HG03095 (cell line): ENCODE data around the gene PUM1.
"Not testable (repeated sequence)": the region's sequence is repeated elsewhere in the genome, so short reads cannot be mapped to it uniquely, and the experiment has no call there.

Experiments
- ATAC-seq: cut with Tn5 transposase; IDR thresholded peaks from one replicate; pipeline ENCODE4 v1.9.1; 2021; ENCODE audit warnings: moderate library complexity; ENCODE audit not compliant: unreplicated experiment

PUM1 gene

DNA sequence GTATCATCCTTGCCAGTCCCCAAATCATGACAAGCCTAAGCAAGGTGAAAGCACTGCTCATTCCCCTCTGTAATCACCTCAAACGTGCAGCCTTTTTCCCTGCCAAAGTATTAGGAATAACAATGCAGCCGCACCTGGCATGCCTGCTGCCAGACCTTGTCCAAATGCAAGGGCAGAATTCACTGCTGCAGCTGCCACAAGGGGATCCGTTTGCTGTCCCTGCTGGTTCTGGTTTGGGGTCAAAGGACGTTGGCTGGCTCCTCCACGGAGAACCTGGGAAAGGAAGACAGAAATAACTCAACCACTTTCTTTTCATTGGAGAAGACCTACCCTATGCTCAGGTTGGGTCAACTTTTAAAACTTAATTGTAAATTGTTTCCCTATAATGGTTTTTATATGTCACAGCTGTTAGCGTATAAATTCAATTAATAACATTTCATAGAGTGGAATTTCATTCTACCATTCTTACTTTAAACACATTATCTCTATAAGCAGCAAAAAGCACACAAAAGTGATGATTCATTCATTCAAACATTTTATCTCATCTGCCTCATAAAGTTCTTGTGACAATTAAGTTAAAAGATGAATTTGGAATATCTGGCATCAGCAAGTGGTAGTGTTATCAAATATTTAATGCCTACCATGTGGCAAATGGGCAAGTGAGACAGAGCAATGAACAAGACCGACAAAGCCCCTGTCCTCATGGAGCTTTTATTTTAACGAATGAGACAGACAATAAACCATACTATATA is 97.1 kb downstream of the PUM1 start:
- no peak for ATAC-seq

- no peak for ATAC-seq
Measured at GRCh38 chr1:30966690-30967369, 98.7 kb downstream of the PUM1 start.

DNA sequence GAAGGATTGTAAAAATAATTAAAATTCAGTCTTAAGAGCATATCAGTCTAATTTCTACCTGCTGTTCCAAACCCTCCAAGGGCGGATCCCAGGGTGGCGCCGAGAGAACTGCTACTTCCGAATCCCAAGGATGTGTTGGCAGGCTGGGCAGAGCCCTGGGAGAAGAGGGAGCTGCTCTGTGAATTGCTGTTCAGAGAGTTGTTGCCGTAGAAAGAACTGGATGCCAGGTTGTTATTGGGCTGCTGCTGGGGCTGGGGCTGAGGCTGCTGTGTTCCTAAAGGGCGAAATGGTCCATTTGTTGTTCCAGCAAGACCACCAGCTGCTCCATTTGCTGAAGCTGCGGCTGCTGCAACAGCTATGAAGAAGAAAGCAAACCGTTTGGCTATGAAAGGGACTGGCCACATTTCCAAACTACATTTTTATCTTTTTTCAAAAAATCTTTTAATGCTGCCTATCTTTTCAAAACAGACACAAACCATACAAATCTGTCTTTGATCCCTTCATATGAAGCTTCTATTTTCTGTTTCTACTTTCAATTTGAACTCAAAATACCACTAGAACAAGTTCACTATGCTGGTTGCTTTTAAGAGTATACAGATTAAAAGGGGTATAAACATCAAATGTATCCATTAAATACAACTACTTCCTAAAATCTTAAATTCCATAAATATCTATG is 99.5 kb downstream of the PUM1 start:
- ATAC-seq = no peak

- no peak for ATAC-seq
Measured at GRCh38 chr1:30964706-30965105, 100.8 kb downstream of the PUM1 start.

- ATAC-seq = no peak
Measured at GRCh38 chr1:30962609-30963508, 102.7 kb downstream of the PUM1 start.

DNA sequence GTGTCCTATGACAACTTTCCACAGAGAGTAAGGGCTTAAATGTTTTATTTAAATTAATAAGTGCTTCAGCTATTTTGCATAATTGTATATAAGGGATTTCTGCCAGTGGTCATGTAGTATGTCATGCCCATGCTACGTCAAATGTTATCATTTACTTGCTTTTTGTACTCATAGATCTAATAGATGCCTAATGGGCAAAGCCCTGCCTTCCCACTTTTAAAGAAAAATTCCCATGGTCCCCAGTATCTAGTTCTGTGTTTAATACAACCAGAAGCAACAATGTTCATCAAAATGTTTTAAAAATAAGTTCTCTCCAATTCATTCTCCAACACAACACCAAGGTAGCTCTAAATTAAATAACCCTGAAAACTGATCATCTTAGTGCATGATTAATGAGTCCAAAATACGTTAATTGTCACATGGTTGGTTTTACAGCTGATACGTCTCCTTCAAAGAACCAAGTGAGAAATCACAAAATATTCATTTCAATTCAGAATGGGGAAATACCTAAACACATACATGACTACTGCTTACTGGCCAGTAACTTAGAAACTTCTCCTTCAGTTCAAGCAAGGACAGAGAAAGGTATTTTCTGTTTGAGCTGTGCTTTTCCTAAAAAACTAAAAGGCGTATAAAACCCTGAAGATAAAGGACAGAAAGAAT is 107.8 kb downstream of the PUM1 start:
- ATAC-seq = no peak

DNA sequence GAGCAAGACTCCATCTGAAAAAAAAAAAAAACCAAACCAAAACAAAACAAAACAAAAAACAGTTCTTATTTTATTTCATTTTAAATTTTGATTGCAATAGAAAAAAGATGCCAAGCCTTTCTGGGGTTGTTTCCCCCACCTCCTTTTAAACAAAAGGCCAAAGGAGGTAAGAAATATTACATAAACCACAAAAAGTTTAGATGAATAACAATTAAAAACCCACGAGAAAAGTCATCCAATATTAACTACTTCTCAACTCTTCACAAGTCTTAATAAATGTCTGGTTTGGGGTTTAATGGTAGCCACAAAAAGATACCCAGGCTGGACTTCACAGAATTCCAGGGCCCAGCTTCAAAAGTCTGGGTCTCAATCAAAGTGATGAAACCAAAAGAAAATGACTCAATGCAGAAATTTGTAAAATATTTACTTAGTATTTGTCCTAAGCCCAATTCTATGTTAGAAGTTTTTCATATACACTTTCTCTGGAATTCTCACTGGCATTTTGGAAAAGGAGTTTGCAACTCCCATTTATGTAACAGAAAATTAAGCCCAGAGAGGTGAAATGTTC is 110.0 kb downstream of the PUM1 start:
- no peak for ATAC-seq

DNA sequence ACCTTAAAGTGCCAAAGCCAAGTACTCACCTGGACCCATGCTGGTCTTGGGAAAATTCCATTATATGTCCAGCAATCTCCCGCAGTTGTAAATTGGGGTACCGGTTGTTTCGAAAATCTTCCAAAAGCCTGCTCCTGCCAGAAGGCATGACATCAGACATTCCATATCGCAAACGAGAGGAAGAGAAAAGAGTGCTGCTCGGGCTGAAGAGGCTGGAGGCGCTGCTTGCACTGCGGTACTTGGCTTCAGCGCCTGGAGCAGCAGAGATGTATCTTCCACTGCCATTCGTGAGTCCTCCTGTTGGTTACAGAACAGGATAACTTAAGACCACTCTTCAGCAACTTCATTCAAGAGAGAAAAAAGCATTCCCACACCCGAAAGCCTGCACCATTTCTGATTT is 111.8 kb downstream of the PUM1 start:
- no peak for ATAC-seq

- no peak for ATAC-seq
Measured at GRCh38 chr1:30952098-30952497, 113.4 kb downstream of the PUM1 start.

GRCh38 chr1:30950700-30951099 is 114.8 kb downstream of the PUM1 start:
- no peak for ATAC-seq

- no peak for ATAC-seq
Measured at GRCh38 chr1:30950053-30950452, 115.5 kb downstream of the PUM1 start.

DNA sequence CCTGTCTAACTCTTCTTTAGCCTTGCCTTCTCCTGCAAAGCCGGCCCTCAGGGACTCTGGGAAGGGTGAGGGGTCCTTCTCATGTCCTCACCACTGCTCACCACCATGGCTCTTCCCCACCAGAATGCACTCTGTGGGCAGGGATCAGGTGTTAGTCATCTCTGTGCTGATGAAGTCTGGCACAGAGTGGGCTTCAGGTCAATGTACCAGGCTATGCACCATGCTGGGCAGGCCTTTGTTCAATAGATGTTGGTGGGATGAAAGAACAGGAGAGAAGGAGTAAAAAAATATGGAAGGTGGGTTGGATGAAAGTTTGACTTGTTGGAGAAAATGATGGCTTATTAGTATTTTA is 116.1 kb downstream of the PUM1 start:
- not testable (repeated sequence) for ATAC-seq

DNA sequence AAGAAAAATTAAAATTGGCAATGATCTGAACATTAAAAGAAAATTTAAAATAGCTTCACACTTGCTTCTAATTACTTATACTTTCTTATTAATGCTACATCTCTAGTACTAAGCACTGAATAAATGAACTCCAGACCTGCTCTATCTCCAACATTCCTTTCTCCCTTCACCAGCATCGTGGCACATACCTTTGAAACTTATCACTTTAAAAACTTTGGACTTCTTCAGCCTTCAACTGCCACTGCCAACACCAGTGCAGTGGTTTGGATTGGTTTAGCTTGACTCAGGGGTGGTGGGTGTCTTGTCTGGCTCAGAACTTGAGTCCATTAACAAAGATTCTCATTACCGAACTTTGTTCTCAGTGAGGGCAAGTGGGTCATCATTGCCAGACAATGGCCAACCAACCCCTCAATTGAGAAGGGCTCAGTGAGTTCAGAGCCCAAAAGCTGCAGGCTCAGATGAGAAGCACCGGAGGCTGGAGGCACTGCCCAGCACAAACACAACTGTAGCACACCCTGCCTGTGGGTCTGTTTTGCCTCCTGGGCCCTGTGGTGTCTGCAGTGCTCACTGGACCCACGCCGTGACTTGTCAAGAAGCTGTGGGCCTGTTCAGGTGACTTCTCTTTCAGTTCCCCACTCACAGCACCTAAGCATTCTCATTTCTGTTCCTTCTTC is 116.6 kb downstream of the PUM1 start:
- not testable (repeated sequence) for ATAC-seq

DNA sequence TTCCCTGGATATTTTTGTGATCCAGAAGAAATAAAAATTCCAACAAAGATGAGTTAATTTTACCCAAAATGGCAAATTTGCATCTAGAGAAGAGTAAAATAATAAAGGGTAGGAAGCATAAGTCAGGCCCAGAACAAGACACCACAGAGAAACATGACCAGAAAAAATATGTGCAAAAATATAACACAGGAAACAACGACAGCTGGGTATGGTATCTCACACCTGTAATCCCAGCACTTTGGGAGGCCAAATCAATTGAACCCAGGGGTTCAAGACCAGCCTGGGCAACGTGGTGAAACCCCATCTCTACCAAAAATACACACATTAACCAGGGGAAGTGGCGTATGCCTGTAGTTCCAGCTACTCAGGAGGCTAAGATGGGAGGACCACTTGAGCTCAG is 117.2 kb downstream of the PUM1 start:
- ATAC-seq = no peak

DNA sequence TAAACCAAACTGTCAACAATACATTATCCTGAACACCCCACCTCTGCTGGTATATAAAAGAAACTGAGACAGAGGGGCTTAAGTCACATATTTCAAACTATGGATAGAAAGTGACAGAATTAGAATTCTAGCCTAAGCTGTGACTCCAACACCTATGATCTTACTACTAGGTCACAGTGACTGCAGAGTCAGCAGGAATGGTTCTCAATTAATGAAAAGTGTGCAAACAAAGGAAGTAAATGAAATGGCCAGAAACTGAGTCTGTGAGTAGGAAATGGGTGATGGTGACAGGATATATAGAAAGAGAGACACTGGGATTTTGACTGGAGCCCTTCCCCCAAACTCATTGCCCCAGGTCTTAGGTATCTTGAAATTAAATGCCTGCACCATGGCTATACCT is 118.3 kb downstream of the PUM1 start:
- ATAC-seq = no peak

DNA sequence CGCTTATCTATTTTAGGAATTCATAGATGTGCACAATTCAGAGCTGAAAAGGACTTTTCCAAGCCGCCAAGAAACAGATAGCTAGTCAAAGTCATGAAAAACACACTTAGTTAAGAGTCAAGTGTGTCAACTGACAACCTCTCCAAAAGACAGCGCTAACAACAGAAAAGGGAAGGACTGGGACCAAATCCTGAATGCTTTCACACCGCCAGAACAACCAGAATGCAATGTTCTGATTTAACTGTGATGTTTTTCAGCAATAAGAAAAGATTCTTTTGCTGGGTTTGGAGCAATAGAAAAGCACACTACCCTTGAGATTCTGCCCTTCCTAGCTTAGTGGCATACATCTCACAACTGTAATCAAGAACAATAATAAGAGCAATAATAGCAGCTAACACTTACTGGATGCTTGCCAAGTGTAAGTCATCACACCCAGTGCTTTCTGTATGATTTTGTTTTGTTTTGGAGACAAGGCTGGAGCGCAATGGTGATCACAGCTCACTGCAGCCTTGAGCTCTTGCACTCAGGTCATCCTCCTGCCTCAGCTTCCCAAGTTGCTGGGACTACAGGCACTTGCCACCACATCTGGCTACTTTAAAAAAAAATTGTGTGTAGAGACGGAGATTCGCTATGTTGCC is 123.1 kb downstream of the PUM1 start:
- no peak for ATAC-seq

GRCh38 chr1:30940541-30940940 is 125.0 kb downstream of the PUM1 start:
- ATAC-seq = no peak

GRCh38 chr1:30936541-30937171 is 128.9 kb downstream of the PUM1 start:
- no peak for ATAC-seq

DNA sequence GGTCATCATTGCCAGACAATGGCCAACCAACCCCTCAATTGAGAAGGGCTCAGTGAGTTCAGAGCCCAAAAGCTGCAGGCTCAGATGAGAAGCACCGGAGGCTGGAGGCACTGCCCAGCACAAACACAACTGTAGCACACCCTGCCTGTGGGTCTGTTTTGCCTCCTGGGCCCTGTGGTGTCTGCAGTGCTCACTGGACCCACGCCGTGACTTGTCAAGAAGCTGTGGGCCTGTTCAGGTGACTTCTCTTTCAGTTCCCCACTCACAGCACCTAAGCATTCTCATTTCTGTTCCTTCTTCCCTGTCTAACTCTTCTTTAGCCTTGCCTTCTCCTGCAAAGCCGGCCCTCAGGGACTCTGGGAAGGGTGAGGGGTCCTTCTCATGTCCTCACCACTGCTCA is 129.8 kb downstream of the PUM1 start:
- ATAC-seq = not testable (repeated sequence)
